Myocyte (in vitro differentiated cells): ENCODE data around the gene HTD2. TPM values are rescaled to one million over a fixed set of nuclear protein-coding genes. Genes with fewer than 3 reads are reported as not detected.
"Not testable (repeated sequence)": the region's sequence is repeated elsewhere in the genome, so short reads cannot be mapped to it uniquely, and the experiment has no call there.

ENCODE experiments used
- DNase-seq: peaks from one replicate; pipeline ENCODE4 v3.0.0-alpha.2; 2012; ENCODE audit warnings: low read depth
- polyA plus RNA-seq: library from polyadenylated mRNA; unstranded; fragments of >200 nt; gene quantifications from one replicate; pipeline ENCODE4 v1.2.1, GENCODE V29; 2012; ENCODE audit warnings: missing spikeins
- total RNA-seq: library from RNA; depleted of rRNA; stranded (reverse); fragments of >200 nt; gene quantifications from 2 replicates; pipeline ENCODE4 v1.2.3, GENCODE V29; 2014

HTD2 gene
- total RNA-seq: 14.5 and 18.5 TPM in 2 replicates
- polyA plus RNA-seq: 6.3 TPM

GRCh38 chr3:58305882-58306711 lies at the start of gene HTD2, which contains the start of gene RPP14:
Gene HTD2, plus strand, starts transcription at chr3:58306520. Its CDS starts 11,094 bp downstream, at chr3:58317614.
Gene RPP14, plus strand, starts transcription at chr3:58306245. Its CDS starts 4,085 bp downstream, at chr3:58310330.
- DNase-seq: peak; percentile 98

DNA sequence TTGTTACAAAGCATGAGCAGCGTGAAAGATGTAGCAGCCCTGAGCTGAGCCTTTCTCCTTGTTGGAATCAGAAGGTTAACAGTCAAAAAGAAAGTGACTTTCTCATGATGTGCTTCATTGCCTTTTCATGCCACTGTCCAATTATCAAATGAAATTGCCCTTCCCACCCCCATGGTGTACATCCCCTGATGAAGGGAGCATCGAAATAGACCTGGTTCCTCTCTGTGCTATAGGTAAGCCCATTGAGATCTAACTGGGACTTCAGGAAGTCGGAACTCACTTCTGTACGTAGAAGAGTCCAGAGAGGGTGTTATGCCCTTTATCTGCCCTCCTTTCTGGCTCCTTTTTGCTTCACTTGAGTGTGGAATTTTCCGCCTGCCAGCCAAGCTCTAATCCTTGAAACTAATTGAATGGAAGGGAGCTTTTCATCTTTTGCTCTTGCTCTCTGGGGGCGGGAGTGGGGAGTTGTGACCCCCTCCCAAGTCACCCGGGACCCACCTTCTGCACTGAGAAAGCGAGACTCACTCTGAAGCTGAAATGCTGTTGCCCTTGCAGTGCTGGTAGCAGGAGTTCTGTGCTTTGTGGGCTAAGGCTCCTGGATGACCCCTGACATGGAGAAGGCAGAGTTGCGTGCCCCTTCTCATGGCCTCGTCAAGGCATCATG lies 47.8 kb upstream of the HTD2 start:
- DNase-seq: no peak

DNA sequence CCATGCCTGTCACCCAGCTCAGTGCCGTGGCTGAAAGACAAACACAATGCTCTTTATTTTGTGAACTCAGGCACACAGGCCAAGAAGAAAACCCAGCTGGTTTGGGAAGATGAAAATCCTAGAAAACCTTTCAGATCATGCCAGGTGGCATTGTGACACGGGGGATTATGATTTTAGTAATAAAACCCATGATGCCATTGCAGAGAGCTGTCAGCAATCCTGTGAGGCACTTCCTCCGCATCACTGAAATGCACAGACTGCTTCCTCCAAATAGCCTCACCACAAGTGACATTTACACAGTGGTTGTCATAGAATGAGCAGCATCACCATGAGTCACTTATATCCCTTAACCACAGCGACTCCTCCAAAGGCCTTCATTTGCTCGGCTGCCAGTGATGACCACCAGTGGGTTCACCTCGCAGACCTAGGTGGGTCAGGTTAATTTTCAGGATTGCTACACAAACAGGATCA lies 46.0 kb upstream of the HTD2 start:
- peak; percentile 90 for DNase-seq

- peak; percentile 93 for DNase-seq
Observed at GRCh38 chr3:58260733-58261132, 45.6 kb upstream of the HTD2 start.

DNA sequence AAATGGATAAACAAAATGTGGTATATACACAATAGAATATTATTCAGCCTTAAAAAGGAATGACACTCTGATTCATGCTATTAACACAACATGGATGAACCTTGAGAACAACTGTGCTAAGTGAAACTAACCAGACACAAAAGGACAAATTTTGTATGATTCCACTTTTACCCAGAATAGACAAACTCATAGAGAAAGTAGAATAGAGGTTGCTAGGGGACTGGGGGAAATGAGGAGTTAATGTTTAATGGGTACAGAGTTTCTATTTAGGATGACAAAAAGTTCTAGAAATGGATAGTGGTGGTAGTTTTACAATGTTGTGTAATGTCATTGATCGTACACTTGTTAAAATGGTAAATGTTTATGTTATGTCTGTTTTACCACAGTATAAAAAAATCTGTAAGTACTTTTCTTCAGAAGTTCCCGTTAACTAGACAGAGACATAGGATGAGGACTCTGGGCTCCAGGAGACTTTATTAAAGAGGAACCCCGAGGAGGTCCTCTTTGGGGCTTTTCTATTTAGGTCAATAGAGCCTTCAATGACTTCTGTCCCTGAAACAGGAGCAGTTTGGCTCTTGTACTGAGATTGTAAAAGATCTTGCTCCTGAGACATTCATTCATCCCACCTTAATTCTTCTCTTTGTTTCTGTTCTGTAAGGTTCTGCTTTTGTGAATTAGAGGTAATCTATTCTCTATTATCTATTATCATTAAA lies 44.2 kb upstream of the HTD2 start:
- no peak for DNase-seq

DNA sequence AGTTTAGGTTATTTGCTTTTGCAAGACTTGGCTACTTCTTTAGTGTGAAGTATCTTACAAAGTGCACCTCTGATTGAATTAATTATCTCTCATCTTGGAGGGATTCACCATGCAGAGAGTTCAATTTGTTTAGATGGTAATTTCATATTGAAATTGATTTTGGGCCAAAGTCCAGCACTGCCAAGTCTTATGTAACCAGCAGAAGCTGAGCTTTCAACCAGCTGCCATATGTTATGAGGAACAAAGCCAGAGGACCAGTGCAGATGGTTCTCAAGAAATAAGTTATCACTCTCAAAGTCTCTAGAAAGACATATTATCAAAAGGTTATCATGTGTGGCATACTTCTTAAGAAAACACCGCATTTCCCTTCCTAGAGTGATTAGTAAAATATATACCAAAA lies 39.7 kb upstream of the HTD2 start:
- peak; percentile 6 for DNase-seq

- not testable (repeated sequence) for DNase-seq
Observed at GRCh38 chr3:58267543-58267942, 38.8 kb upstream of the HTD2 start.

GRCh38 chr3:58269356-58269755 lies 37.0 kb upstream of the HTD2 start:
- no peak for DNase-seq

GRCh38 chr3:58270485-58270884 lies 35.8 kb upstream of the HTD2 start:
- DNase-seq: no peak

GRCh38 chr3:58271901-58272501 lies 34.3 kb upstream of the HTD2 start:
- peak; percentile 67 for DNase-seq

GRCh38 chr3:58272891-58273290 lies 33.4 kb upstream of the HTD2 start:
- peak; percentile 9 for DNase-seq

- DNase-seq: not testable (repeated sequence)
Observed at GRCh38 chr3:58273362-58273761, 33.0 kb upstream of the HTD2 start.

GRCh38 chr3:58274027-58274614 lies 32.2 kb upstream of the HTD2 start:
- DNase-seq: no peak

DNA sequence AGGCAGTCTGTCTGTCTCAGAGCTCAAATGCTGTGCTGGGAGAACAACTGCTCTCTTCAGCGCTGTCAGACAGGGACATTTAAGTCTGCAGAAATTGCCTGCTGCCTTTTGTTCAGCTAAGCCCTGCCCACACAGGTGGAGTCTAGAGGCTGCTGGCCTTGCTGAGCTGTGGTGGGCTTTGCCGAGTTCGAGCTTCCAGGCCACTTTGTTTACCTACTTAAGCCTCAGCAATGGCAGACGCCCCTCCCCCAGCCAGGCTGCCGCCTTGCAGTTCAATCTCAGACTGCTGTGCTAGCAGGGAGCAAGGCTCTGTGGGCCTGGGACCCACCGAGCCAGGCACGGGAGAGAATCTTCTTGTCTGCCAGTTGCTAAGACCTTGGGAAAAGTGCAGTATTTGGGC lies 25.3 kb upstream of the HTD2 start:
- DNase-seq: no peak

GRCh38 chr3:58285334-58285733 lies 21.0 kb upstream of the HTD2 start:
- DNase-seq: no peak

GRCh38 chr3:58287354-58287753 lies 19.0 kb upstream of the HTD2 start:
- DNase-seq: no peak

GRCh38 chr3:58288011-58288728 lies 18.1 kb upstream of the HTD2 start:
- DNase-seq: peak; percentile 89

- not testable (repeated sequence) for DNase-seq
Observed at GRCh38 chr3:58288964-58289613, 17.2 kb upstream of the HTD2 start.

- not testable (repeated sequence) for DNase-seq
Observed at GRCh38 chr3:58290446-58290845, 15.9 kb upstream of the HTD2 start.
